Upper lobe of left lung (tissue), 4 donors: Measurements from ENCODE around the gene SPPL3.

Experiments used
- CTCF ChIP-seq, 6 experiments: fragments of 450-650 bp in 4 of 6; fragments of 200-600 bp in 2 of 6; sonication (generic) in 2 of 6; IDR thresholded peaks; one replicate each; pipeline ENCODE4 v1.5.1; 2016 to 2019; ENCODE audit warnings: antibody characterized with exemption in 6 of 6
- POLR2AphosphoS5 ChIP-seq, 2 donors: sonication (generic); formaldehyde crosslinking; IDR thresholded peaks; one replicate each; pipeline ENCODE4 v1.5.1; 2017; ENCODE audit warnings: antibody characterized with exemption in 2 of 2

GRCh38 chr12:120843472-120843871, 60.7 kb downstream of the SPPL3 start:
- TF ChIP-seq CTCF (IDR thresholded peaks at IDR 0.05) (no peak), POLR2AphosphoS5 (IDR thresholded peaks at IDR 0.05) (no peak)
